Measurements from ENCODE around the gene NET1. TPM values are rescaled to one million over a fixed set of nuclear protein-coding genes. Genes with fewer than 3 reads are reported as not detected.

NET1 gene
- total RNA-seq, 1 donor from 2014 or later, result 47.5 TPM

DNA sequence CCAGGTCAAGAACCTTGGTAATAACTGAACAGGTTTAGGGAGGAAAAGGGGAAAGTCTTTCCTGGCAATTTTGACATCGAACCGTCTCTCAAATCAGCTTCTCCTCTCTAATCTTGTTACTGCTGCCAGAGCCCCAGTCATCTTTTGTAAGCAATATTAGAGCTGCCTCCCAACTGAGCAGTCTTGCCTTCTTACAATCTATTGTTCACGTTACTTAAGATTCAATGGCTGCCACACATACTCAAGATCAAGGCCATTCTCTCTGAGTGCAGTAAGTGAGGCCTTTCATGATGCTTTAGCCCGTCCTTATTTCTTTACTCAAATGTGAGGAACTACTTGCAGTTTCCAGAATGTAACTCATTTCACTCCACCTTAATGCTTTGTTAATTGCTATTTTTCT is 12.4 kb downstream of the NET1 start:
- H3K9me3 Mint-ChIP-seq (ENCODE audit: low read depth), result peaks cover 3% of the 10 kb centered on the region
- peaks cover 44% of the 10 kb centered on the region for H3K4me1 Mint-ChIP-seq (ENCODE audit: low read depth)
- DNase-seq (ENCODE audit: low spot score), result no peak
- peak overlapping the region; percentile 78 for H3K27ac Mint-ChIP-seq (ENCODE audit: unreplicated experiment)
- peaks cover 1% of the 10 kb centered on the region for H3K36me3 Mint-ChIP-seq (ENCODE audit: low read depth)
- H3K4me3 Mint-ChIP-seq (ENCODE audit: unreplicated experiment), result no peak overlapping the region
- TF ChIP-seq, protein P1, sequence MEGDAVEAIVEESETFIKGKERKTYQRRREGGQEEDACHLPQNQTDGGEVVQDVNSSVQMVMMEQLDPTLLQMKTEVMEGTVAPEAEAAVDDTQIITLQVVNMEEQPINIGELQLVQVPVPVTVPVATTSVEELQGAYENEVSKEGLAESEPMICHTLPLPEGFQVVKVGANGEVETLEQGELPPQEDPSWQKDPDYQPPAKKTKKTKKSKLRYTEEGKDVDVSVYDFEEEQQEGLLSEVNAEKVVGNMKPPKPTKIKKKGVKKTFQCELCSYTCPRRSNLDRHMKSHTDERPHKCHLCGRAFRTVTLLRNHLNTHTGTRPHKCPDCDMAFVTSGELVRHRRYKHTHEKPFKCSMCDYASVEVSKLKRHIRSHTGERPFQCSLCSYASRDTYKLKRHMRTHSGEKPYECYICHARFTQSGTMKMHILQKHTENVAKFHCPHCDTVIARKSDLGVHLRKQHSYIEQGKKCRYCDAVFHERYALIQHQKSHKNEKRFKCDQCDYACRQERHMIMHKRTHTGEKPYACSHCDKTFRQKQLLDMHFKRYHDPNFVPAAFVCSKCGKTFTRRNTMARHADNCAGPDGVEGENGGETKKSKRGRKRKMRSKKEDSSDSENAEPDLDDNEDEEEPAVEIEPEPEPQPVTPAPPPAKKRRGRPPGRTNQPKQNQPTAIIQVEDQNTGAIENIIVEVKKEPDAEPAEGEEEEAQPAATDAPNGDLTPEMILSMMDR (IDR thresholded peaks at IDR 0.05), result no peak
- H3K27me3 Mint-ChIP-seq (ENCODE audit: low read depth), result no peaks in the 10 kb centered on the region

DNA sequence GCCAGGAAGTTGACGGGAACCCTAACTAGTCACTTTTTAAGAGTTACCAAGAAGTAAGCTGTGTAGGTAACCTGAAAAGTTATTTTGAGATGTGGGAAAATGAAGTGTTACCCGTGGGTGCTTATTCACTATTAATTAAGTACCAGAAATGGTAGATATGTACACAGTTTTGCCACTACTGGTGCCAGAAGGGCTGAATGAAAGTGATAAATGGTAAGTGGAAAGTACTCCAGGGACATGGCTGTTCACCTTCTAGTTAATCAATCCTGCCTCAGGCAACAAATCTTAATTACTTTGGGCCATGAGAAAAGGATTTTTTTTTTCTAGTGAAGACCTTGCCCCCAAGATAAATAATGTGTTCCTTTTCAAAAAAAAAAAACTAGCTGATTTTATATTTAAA is 15.8 kb downstream of the NET1 start:
- H3K9me3 Mint-ChIP-seq (ENCODE audit: low read depth), result peaks cover 3% of the 10 kb centered on the region
- DNase-seq (ENCODE audit: low spot score), result no peak
- H3K27me3 Mint-ChIP-seq (ENCODE audit: low read depth), result no peaks in the 10 kb centered on the region
- no peak overlapping the region for H3K27ac Mint-ChIP-seq (ENCODE audit: unreplicated experiment)
- H3K36me3 Mint-ChIP-seq (ENCODE audit: low read depth), result peaks cover 10% of the 10 kb centered on the region
- TF ChIP-seq, protein P1 (IDR thresholded peaks at IDR 0.05), result no peak
- H3K4me1 Mint-ChIP-seq (ENCODE audit: low read depth), result peaks cover 39% of the 10 kb centered on the region
- H3K4me3 Mint-ChIP-seq (ENCODE audit: unreplicated experiment), result no peak overlapping the region

DNA sequence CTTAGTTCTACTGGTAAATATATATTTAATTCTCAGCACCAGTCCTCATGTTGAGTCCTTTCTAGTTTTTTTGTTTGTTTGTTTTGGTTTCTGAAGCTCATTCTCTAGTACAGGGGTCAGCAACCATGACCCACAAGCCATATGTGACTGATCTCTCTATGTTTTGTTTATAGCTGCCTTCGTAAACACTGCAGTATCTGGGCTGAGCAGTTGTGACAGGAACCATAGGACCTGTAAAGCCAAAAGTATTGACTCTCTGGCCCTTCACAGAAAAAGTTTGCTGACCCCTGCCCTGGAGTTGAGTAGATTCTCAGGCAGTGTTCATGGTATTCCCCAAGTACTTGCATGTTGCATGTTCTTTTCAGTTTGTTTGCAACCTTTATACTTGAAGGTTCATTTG is 20.8 kb downstream of the NET1 start:
- TF ChIP-seq, protein P1 (IDR thresholded peaks at IDR 0.05), result no peak
- Mint-ChIP-seq H3K4me3 (ENCODE audit: unreplicated experiment) (no peak overlapping the region), H3K36me3 (ENCODE audit: low read depth) (peaks cover 9% of the 10 kb centered on the region), H3K27me3 (ENCODE audit: low read depth) (no peaks in the 10 kb centered on the region), H3K27ac (ENCODE audit: unreplicated experiment) (no peak overlapping the region), H3K9me3 (ENCODE audit: low read depth) (peaks cover 3% of the 10 kb centered on the region), H3K4me1 (ENCODE audit: low read depth) (peaks cover 23% of the 10 kb centered on the region)
- no peak for DNase-seq (ENCODE audit: low spot score)

DNA sequence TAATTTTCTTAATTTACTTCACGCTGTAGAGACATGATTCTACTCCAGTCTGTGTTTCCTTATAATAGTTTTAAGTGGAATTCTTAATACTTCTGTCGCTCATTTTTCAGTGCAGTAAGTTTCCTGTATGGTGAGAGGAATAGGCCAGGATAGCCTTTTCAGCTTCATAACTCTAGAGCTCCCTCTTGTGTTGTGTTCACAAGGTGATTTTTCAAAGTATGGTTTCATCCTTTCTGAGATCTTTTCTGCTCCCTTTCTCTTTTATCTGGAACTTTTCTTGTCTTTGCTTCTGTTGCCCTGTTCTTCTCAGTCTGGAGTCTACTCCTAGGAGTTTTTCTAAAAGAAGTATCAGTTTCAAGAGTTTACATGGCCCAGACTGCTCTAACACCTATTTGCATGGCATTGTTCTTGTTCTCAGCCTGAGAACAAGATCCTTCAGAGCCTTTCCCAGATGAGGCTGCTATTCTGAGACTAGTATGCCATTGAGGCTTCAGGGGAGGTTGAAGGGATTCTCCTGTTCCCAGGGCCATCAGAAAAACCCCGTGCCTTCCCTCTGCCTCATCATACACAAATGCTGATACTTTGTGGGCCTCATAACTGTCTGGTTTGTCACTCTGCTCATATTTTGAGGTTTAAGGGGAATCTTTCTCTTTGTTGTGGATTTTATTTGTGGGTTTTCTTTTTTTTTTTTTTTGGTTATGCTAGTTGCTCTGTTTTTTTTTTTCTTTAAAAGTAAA is 21.8 kb downstream of the NET1 start:
- Mint-ChIP-seq H3K4me1 (ENCODE audit: low read depth) (peaks cover 20% of the 10 kb centered on the region), H3K27ac (ENCODE audit: unreplicated experiment) (peak overlapping the region; percentile 93), H3K27me3 (ENCODE audit: low read depth) (no peaks in the 10 kb centered on the region), H3K9me3 (ENCODE audit: low read depth) (peaks cover 3% of the 10 kb centered on the region), H3K4me3 (ENCODE audit: unreplicated experiment) (no peak overlapping the region), H3K36me3 (ENCODE audit: low read depth) (peaks cover 9% of the 10 kb centered on the region)
- TF ChIP-seq, protein P1 (IDR thresholded peaks at IDR 0.05), result peak; percentile 89
- DNase-seq (ENCODE audit: low spot score), result no peak

DNA sequence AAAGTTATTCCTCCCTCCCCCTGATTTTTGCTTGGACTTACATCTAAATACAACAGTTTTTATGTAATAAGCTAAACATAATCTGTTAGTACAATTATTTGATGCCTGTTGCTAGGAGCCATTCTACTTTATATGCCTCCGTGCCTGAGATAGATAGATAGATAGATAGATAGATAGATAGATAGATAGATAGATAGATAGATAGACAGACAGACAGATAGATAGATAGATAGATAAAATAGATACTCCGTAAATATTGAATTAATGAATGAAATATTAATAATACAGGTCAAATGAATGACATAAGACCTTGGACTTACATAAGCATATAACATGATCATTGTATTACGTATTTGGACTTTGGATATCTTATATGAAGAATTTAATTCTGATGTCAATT is 23.0 kb downstream of the NET1 start:
- Mint-ChIP-seq H3K27ac (ENCODE audit: unreplicated experiment) (no peak overlapping the region), H3K27me3 (ENCODE audit: low read depth) (no peaks in the 10 kb centered on the region), H3K4me3 (ENCODE audit: unreplicated experiment) (no peak overlapping the region), H3K9me3 (ENCODE audit: low read depth) (peaks cover 3% of the 10 kb centered on the region), H3K4me1 (ENCODE audit: low read depth) (peaks cover 17% of the 10 kb centered on the region), H3K36me3 (ENCODE audit: low read depth) (peaks cover 9% of the 10 kb centered on the region)
- DNase-seq (ENCODE audit: low spot score), result no peak
- TF ChIP-seq, protein P1 (IDR thresholded peaks at IDR 0.05), result no peak
